Mesodermal cell (in vitro differentiated cells): ENCODE results near the gene ANKH. TPM values are rescaled to one million over a fixed set of nuclear protein-coding genes. Genes with fewer than 3 reads are reported as not detected.
"Not testable (repeated sequence)": the region's sequence is repeated elsewhere in the genome, so short reads cannot be mapped to it uniquely, and the experiment has no call there.

Experiments
- H3K27ac ChIP-seq: 2 replicates; pipeline ENCODE4 v1.7.0; 2013; ENCODE audit warnings: mild to moderate bottlenecking, low read depth, low read length, moderate library complexity; ENCODE audit not compliant: severe bottlenecking
- H3K36me3 ChIP-seq: 2 replicates; pipeline ENCODE4 v1.7.1; 2013; ENCODE audit warnings: mild to moderate bottlenecking, low read length, moderate library complexity; ENCODE audit not compliant: control insufficient read depth, insufficient read depth
- H3K4me1 ChIP-seq: one replicate; pipeline ENCODE4 v1.7.1; 2013; ENCODE audit warnings: mild to moderate bottlenecking, low read length; ENCODE audit not compliant: insufficient read depth, control insufficient read depth, poor library complexity, severe bottlenecking
- H3K4me3 ChIP-seq: 2 replicates; pipeline ENCODE4 v1.7.0; 2013; ENCODE audit warnings: low read length, control low read depth, mild to moderate bottlenecking; ENCODE audit not compliant: insufficient read depth, poor library complexity, severe bottlenecking; ENCODE audit errors: extremely low read depth
- H3K9me3 ChIP-seq: 2 replicates; pipeline ENCODE4 v1.7.1; 2013; ENCODE audit warnings: mild to moderate bottlenecking, low read length, moderate library complexity; ENCODE audit not compliant: control insufficient read depth
- WGBS, 2 experiments: methylation state at CpG; one replicate each; pipeline ENCODE4 v1.1.5; 2013; ENCODE audit warnings: missing lambda C conversion rate in 2 of 2; ENCODE audit not compliant: insufficient coverage in 2 of 2; 5-methylcytosine and 5-hydroxymethylcytosine counted together
- polyA plus RNA-seq, 2 experiments: library from polyadenylated mRNA; stranded (reverse); fragments of 50-300 nt; gene quantifications; one replicate each; pipeline ENCODE4 v1.2.3, GENCODE V29; 2013

The ANKH gene
- 9.7 TPM for polyA plus RNA-seq (2013, experiment 1 of 2)
- polyA plus RNA-seq (2013, experiment 2 of 2) = 9.7 TPM

DNA sequence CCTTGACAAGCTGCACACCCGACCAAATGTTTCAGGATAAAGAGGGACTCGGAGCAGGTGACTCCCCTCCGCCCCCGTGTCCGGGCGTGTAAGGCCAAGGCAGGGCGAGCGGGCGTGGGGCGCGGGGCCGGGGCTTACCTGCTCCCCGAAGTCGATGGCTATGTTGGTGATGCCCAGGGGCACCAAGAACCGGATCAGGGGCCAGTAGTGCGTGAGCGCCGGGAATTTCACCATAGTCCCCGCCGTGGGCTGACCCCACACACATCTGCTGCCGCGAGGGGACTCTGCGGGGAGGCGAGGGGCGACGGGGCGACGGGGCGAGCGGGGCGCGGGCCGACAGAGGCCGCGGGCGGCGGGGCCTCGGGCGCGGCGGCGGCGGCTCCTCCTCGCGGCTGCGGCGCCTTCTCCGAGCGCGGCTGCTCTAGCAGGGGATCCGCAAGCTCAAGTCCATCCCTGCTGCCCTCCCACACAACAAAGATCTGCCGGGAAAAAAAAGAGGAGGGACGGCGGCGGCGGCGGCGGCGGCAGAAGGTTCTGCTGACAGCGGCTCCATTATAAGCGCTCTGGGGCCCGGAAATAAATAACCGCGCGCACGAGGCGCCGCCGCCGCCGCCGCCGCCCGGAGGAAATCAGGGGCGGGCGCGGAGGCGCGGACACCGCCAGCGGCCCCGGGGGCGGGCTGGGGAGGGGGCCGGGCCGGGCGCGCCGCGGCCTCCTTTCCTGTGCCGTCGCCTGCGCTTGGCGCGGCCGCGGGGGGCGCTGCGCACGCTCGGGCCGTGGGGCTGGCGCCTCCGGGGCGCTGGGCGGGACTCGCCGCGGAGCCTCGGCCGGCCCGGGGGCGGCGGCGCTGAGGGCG lies at the start of gene ANKH:
ANKH (minus strand) TSS at position 565 of the 856 bp plus-strand sequence; CDS start at position 234, 331 bp downstream.
- peak within 1 kb of the TSS; percentile 64 for H3K4me3 ChIP-seq
- 0 to 1% methylated on average over 63 to 88 of the region's 115 CpGs for WGBS, 2 experiments
- no peak within 1 kb of the TSS for H3K27ac ChIP-seq
- H3K36me3 ChIP-seq = no peaks in the 10 kb centered on the region
- no peaks in the 10 kb centered on the region for H3K9me3 ChIP-seq
- H3K4me1 ChIP-seq = peaks cover 12% of the 10 kb centered on the region

DNA sequence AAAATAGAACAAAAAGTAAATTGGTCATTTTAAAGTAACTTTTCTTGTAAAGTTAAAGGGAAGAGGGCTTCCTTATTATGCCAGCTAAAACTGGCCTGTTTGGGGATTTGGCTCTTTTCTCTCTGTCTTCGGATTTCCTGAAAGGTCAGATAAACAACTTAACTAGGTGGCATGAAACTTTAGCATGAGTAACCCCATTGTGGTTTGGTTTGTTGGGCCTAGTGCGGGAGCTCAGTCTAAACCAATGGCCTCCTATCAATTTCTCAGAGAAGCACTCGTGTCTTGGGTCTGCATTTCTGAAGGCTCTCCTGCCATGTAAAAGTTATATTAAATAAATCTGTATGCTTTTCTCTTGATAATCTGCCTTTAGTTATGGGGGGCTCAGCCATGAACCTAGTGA lies 48.5 kb upstream of the ANKH start:
- no peak overlapping the region for H3K4me3 ChIP-seq
- H3K9me3 ChIP-seq = no peaks in the 10 kb centered on the region
- 100% methylated on average over 1 of the region's 3 CpGs for WGBS, 2 experiments
- H3K36me3 ChIP-seq = no peaks in the 10 kb centered on the region
- H3K27ac ChIP-seq = no peak overlapping the region
- no peaks in the 10 kb centered on the region for H3K4me1 ChIP-seq

DNA sequence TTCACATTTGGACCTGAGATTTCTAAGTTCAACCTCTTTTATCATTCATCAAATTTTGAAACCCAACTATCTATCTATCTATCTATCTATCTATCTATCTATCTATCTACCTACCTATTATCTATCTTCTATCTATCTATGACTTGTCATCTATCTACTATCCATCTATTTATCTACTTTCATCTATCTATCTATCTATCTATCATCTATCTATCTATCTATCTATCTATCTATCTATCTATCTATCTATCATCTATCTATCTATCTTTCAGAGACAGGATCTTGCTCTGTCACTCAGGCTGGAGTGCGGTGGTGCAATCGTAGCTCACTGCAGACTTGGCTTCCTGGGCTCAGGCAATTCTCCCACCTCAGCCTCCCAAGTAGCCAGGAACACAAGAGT lies 47.5 kb upstream of the ANKH start:
- not testable (repeated sequence) for H3K4me1 ChIP-seq, H3K4me3 ChIP-seq, H3K9me3 ChIP-seq, H3K27ac ChIP-seq, H3K36me3 ChIP-seq
- 92% methylated on average over 2 of the region's 2 CpGs for WGBS, 2 experiments

DNA sequence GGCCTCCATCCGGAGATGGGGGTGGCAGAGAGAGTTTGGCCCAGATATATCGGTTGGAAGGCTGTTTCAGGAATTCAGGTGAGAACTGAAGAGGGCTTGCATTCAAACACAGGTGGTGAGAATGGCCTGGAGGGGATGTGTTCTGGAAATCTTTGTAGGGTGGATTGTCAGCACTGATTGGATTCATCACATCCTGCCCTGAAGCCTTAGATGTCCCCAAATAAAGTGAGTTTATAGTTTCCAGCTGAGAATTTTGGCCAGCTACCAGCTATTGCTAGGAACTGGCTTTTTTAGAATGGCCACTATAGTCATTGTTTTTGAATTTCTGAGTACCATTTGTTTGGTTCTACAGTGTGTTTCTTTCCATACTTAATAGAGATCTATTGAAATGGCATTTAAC lies 46.1 kb upstream of the ANKH start:
- WGBS, 2 experiments = 88 to 97% methylated on average over 2 of the region's 2 CpGs
- Histone ChIP-seq H3K4me1 (no peaks in the 10 kb centered on the region), H3K36me3 (no peaks in the 10 kb centered on the region), H3K9me3 (no peaks in the 10 kb centered on the region), H3K27ac (no peak overlapping the region), H3K4me3 (no peak overlapping the region)

DNA sequence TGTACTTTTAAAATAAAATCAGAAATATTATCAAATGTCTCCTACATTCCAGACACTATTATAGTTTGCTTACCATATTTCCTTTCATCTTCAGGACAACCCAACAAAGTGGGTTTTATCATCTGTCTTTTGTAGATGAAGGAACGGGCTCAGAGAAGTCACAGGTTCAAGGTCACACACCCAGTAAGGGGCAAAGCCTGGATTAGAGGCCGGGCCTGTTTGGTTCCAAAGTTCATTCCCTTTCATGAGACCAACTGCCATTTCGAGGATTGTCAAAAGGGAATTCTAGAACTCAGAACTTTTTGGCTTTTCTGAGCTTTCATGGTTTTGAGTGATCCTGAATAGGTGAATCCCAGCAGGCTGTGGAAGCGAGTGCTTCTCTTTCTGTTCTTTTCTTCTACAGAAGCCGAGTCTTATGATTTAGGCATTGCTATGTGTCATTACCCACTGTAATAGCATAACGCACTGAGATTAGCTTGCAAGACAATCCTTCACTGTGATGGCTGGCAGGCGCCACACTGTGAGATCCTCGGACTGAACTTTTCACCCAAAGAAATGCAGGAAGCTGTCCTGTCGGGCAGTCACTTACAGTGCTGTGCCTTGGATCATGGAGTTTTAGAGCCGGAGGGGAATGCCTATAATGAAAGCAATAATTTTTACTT lies 43.8 kb upstream of the ANKH start:
- H3K4me1 ChIP-seq = no peaks in the 10 kb centered on the region
- WGBS, 2 experiments = 86 to 89% methylated on average over 9 to 10 of the region's 10 CpGs
- no peak overlapping the region for H3K4me3 ChIP-seq
- H3K36me3 ChIP-seq = no peaks in the 10 kb centered on the region
- H3K27ac ChIP-seq = no peak overlapping the region
- no peaks in the 10 kb centered on the region for H3K9me3 ChIP-seq

DNA sequence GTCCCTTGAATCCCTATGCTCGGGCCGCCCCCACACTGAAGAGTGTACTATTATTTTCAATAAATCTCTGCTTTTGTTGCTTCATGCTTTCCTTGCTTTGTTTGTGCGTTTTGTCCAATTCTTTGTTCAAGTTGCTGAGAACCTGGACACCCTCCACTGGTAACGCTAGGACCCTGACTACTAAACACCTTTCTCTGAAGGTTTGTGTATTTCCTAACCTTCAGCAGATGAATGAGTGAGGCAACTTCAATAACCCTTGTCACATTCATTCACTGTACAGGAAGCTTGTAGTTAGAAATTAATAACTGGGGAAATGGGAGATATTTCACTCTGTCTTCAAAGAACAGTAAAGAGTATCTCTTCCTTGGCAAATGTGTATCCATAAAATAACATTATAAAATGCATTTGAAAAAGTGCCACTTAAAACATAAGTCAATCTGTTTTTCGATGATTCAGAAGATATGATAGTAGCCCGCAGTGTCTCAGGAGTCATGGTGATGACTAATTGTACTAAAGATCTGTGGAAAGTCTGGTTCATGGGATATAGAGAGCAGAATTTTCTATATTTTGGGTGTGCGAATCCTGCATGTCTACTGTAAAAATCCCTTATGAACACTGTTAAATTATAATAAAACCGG lies 43.2 kb upstream of the ANKH start:
- no peaks in the 10 kb centered on the region for H3K4me1 ChIP-seq
- no peak overlapping the region for H3K4me3 ChIP-seq
- no peaks in the 10 kb centered on the region for H3K9me3 ChIP-seq
- no peak overlapping the region for H3K27ac ChIP-seq
- WGBS, 2 experiments = 83 to 85% methylated on average over 4 of the region's 8 CpGs
- no peaks in the 10 kb centered on the region for H3K36me3 ChIP-seq

DNA sequence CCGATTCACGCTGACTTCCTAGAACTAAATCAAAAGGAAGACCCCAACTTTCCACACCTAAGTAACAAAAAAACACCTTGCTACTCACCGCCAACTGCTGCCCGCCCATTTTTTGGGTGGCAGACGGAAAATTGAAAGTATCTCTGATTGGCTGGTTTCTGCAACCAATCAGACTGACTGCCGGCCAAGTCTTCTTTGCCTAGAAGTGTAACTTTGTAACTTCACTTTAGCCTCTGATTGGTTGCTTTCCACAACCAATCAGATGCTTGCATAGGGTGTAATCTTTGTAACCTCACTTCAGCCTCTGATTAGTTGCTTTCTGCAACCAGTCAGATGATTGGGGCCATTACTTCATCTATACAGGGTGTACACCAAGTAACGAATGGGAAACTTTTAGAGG lies 42.6 kb upstream of the ANKH start:
- Histone ChIP-seq H3K4me1 (no peaks in the 10 kb centered on the region), H3K27ac (no peak overlapping the region)
- WGBS, 2 experiments = 78 to 92% methylated on average over 3 to 6 of the region's 7 CpGs

DNA sequence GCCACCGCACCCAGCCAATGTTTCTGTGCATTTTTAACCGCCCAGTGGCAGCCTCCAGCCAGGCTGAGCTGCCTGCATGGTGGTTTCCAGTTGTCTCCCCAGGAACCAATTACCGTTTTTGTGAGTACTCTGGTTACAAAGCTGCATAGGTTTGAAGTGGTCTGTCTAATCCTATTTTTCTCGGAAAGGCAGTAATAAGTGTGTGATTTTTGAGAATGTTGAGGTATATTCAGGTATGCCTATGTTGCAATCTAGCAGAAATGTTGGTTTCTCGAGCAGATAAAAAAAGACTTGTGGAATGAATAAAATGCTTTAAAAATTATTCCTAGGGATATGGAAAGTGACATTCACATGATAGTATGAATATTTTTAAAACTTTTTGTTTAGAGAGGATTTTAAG lies 41.5 kb upstream of the ANKH start:
- no peak overlapping the region for H3K27ac ChIP-seq
- 75 to 80% methylated on average over 3 to 4 of the region's 5 CpGs for WGBS, 2 experiments
- no peaks in the 10 kb centered on the region for H3K36me3 ChIP-seq
- no peaks in the 10 kb centered on the region for H3K4me1 ChIP-seq
- H3K4me3 ChIP-seq = no peak overlapping the region
- no peaks in the 10 kb centered on the region for H3K9me3 ChIP-seq

More for the DNA sequence above, 42.6 kb upstream of the ANKH start:
- H3K4me3 ChIP-seq = no peak overlapping the region
- H3K9me3 ChIP-seq = no peaks in the 10 kb centered on the region
- H3K36me3 ChIP-seq = no peaks in the 10 kb centered on the region

DNA sequence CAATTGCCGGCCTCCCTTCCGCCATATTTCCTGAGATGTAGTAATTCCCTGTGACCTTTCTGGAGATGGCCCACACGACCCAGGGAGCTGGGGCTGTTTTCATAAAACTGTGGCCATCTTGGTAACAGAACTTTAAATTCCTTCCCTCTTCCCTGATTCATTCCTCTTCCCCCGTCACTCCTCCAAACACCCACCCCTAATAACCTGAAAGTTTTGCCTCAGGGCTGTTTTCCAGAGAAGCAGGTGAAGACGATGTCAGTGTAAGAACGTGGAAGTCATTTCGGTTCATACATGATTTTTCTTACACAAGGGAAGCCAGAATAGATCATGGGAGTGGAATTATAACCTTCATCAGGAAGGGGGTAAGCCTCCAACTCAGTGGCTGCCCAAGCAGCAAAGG lies 40.6 kb upstream of the ANKH start:
- H3K36me3 ChIP-seq = no peaks in the 10 kb centered on the region
- WGBS, 2 experiments = 83 to 94% methylated on average over 4 to 5 of the region's 7 CpGs
- H3K9me3 ChIP-seq = no peaks in the 10 kb centered on the region
- H3K4me3 ChIP-seq = no peak overlapping the region
- no peaks in the 10 kb centered on the region for H3K4me1 ChIP-seq
- no peak overlapping the region for H3K27ac ChIP-seq

DNA sequence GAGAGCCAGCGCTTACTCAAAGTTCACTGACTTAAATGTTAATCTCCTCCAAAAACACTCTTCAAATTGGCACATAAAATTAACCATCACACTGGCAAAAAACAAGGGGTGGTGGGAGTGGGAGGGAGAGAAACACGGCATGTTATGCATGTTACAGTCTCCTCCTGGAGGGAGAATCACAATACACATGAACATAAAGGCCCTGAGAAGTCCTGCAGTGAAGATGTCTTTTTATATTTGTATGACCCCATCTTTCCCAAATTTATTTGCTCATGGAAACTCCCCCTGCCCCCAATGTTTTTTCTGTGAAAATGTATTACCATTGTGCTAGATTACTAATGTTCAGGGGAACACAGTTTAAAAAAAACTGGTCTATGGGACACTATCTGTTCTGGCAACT lies 37.8 kb upstream of the ANKH start:
- H3K4me3 ChIP-seq = no peak overlapping the region
- no peak overlapping the region for H3K27ac ChIP-seq
- WGBS, 2 experiments = no CpG with 5 or more reads among the region's 2 CpGs
- H3K36me3 ChIP-seq = no peaks in the 10 kb centered on the region
- no peaks in the 10 kb centered on the region for H3K4me1 ChIP-seq
- H3K9me3 ChIP-seq = no peaks in the 10 kb centered on the region
